GM19023 (cell line): ENCODE data around the gene USP37.

Experiments used
- ATAC-seq: cut with Tn5 transposase; IDR thresholded peaks from one replicate; pipeline ENCODE4 v1.9.1; 2021; ENCODE audit warnings: mild to moderate bottlenecking, moderate library complexity; ENCODE audit not compliant: unreplicated experiment

USP37 gene

GRCh38 chr2:218568190-218569037, at the start of gene USP37, which contains the start of gene CNOT9:
USP37 (minus strand) TSS chr2:218568351; CDS start chr2:218558653, 9,698 bp downstream.
CNOT9 (plus strand) TSS chr2:218568839; CDS start chr2:218568955, 116 bp downstream.
- ATAC-seq = peak; percentile 86

- no peak for ATAC-seq
Measured at GRCh38 chr2:218615868-218616315, 47.7 kb upstream of the USP37 start.

GRCh38 chr2:218607436-218608115, 39.4 kb upstream of the USP37 start, which contains the start of gene PLCD4:
PLCD4 (plus strand) TSS chr2:218607899; CDS start chr2:218615740, 7,841 bp downstream.
- ATAC-seq = no peak

GRCh38 chr2:218605432-218605831, 37.3 kb upstream of the USP37 start:
- no peak for ATAC-seq

- ATAC-seq = no peak
Measured at GRCh38 chr2:218585541-218585940, 17.4 kb upstream of the USP37 start.

GRCh38 chr2:218583983-218584850, 16.1 kb upstream of the USP37 start:
- no peak for ATAC-seq

GRCh38 chr2:218582076-218582475, 13.9 kb upstream of the USP37 start:
- ATAC-seq = no peak

GRCh38 chr2:218578272-218578877, 10.2 kb upstream of the USP37 start:
- ATAC-seq = no peak

GRCh38 chr2:218577482-218578220, 9.5 kb upstream of the USP37 start:
- ATAC-seq = no peak

GRCh38 chr2:218576854-218577253, 8.7 kb upstream of the USP37 start:
- ATAC-seq = no peak

- ATAC-seq = no peak
Measured at GRCh38 chr2:218570850-218571249, 2.7 kb upstream of the USP37 start.

GRCh38 chr2:218569661-218570500, 1.7 kb upstream of the USP37 start:
- ATAC-seq = no peak

GRCh38 chr2:218569038-218569431, 884 bp upstream of the USP37 start:
- peak; percentile 29 for ATAC-seq

GRCh38 chr2:218567797-218568189, 358 bp downstream of the USP37 start:
- ATAC-seq = peak; percentile 47

GRCh38 chr2:218566296-218566695, 1.9 kb downstream of the USP37 start:
- ATAC-seq = no peak

GRCh38 chr2:218564056-218564455, 4.1 kb downstream of the USP37 start:
- no peak for ATAC-seq

- no peak for ATAC-seq
Measured at GRCh38 chr2:218558986-218559385, 9.2 kb downstream of the USP37 start.

- no peak for ATAC-seq
Measured at GRCh38 chr2:218557941-218558340, 10.2 kb downstream of the USP37 start.

- ATAC-seq = no peak
Measured at GRCh38 chr2:218555527-218555926, 12.6 kb downstream of the USP37 start.
